HEK293T (cell line): ENCODE measurements around the gene ALKBH3.

ENCODE experiments used
- BHLHE40 ChIP-seq: fragments of 450-650 bp; IDR thresholded peaks from 2 replicates; pipeline ENCODE4 v1.6.1; 2016; ENCODE audit warnings: mild to moderate bottlenecking, moderate library complexity, borderline replicate concordance
- FOXM1 ChIP-seq: fragments of 450-650 bp; IDR thresholded peaks from 2 replicates; pipeline ENCODE4 v1.6.1; 2017; ENCODE audit warnings: mild to moderate bottlenecking, borderline replicate concordance
- HDGF ChIP-seq: fragments of 450-650 bp; IDR thresholded peaks from 2 replicates; pipeline ENCODE4 v1.6.1; 2017; ENCODE audit warnings: antibody characterized with exemption, borderline replicate concordance
- SP1 ChIP-seq: fragments of 450-650 bp; IDR thresholded peaks from 2 replicates; pipeline ENCODE4 v1.6.1; 2017

DNA sequence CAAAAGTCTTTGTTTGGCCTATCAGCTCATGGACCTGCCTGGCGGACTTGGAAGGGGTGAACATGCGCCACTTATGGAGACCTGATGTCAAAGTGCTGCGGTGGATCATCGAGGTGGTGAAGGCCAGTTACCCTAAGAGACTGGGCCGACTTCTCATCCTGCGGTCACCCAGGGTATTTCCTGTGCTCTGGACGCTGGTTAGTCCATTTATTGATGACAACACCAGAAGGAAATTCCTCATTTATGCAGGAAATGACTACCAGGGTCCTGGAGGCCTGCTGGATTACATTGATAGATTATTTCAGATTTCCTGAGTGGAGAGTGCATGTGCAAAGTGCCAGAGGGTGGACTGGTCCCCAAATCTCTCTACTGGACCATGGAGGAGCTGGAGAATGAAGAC, 17.9 kb downstream of the ALKBH3 start:
- TF ChIP-seq BHLHE40 (no peak), FOXM1 (no peak), SP1 (no peak), HDGF (no peak)
